ENCODE measurements around the gene CCDC126. TPM values are rescaled to one million over a fixed set of nuclear protein-coding genes. Genes with fewer than 3 reads are reported as not detected.

CCDC126 gene
- total and polyA plus RNA-seq, 2 donors (not counting 1 experiment from before 2014, with no cell fraction given), result 7.1 to 9.7 TPM

GRCh38 chr7:23628370-23628769 lies 31.2 kb downstream of the CCDC126 start:
- no peaks in the 10 kb centered on the region for H3K4me1 ChIP-seq (ENCODE audit: control insufficient read depth, extremely low read depth, insufficient read depth, low read length)
- TF ChIP-seq CTCF (conservative IDR thresholded peaks at IDR 0.05 in 1 of 2, IDR thresholded peaks at IDR 0.05 in 1 of 2; ENCODE audit: low read depth in 1 of 2, low read length in 2 of 2), result no peak
- TF ChIP-seq EZH2 (IDR thresholded peaks at IDR 0.05; ENCODE audit: low read length, missing control alignments), result no peak
- DNase-seq (ENCODE audit: low read depth in 2 of 2), result no peak
- no peak overlapping the region for H3K27ac ChIP-seq (ENCODE audit: insufficient read depth, low read length)
- no peaks in the 10 kb centered on the region for H3K36me3 ChIP-seq (ENCODE audit: control insufficient read depth, insufficient read depth, low read length)
- no peaks in the 10 kb centered on the region for H3K79me2 ChIP-seq (ENCODE audit: control insufficient read depth, insufficient read depth, low read length)
- no peaks in the 10 kb centered on the region for H3K27me3 ChIP-seq (ENCODE audit: control insufficient read depth, insufficient read depth, low read length)
- no peak overlapping the region for H3K9ac ChIP-seq (ENCODE audit: insufficient read depth, low read length)
- no peak overlapping the region for H3K4me2 ChIP-seq (ENCODE audit: extremely low read depth, insufficient read depth, low read length)
- H2AFZ ChIP-seq (ENCODE audit: low read length), result no peak overlapping the region
- H3K4me3 ChIP-seq (replicated peaks in 1 of 4; ENCODE audit: control extremely low read depth in 1 of 4, insufficient read depth in 1 of 4, low read depth in 3 of 4, low read length in 4 of 4), result no peak overlapping the region
- no peaks in the 10 kb centered on the region for H3K9me3 ChIP-seq (ENCODE audit: control insufficient read depth, insufficient read depth, low read depth, low read length)
- no peaks in the 10 kb centered on the region for H4K20me1 ChIP-seq (ENCODE audit: control insufficient read depth, extremely low read depth, insufficient read depth, low read length)

- no peaks in the 10 kb centered on the region for H4K20me1 ChIP-seq (ENCODE audit: control insufficient read depth, extremely low read depth, insufficient read depth, low read length)
- H3K4me3 ChIP-seq (replicated peaks in 1 of 4; ENCODE audit: control extremely low read depth in 1 of 4, insufficient read depth in 1 of 4, low read depth in 3 of 4, low read length in 4 of 4), result no peak overlapping the region
- no peaks in the 10 kb centered on the region for H3K79me2 ChIP-seq (ENCODE audit: control insufficient read depth, insufficient read depth, low read length)
- no peak for DNase-seq (ENCODE audit: low read depth in 2 of 2)
- no peak overlapping the region for H3K27ac ChIP-seq (ENCODE audit: insufficient read depth, low read length)
- H3K9me3 ChIP-seq (ENCODE audit: control insufficient read depth, insufficient read depth, low read depth, low read length), result no peaks in the 10 kb centered on the region
- H3K27me3 ChIP-seq (ENCODE audit: control insufficient read depth, insufficient read depth, low read length), result no peaks in the 10 kb centered on the region
- TF ChIP-seq EZH2 (IDR thresholded peaks at IDR 0.05; ENCODE audit: low read length, missing control alignments), result no peak
- TF ChIP-seq CTCF (conservative IDR thresholded peaks at IDR 0.05 in 1 of 2, IDR thresholded peaks at IDR 0.05 in 1 of 2; ENCODE audit: low read depth in 1 of 2, low read length in 2 of 2), result no peak
- H3K4me1 ChIP-seq (ENCODE audit: control insufficient read depth, extremely low read depth, insufficient read depth, low read length), result no peaks in the 10 kb centered on the region
- no peak overlapping the region for H3K4me2 ChIP-seq (ENCODE audit: extremely low read depth, insufficient read depth, low read length)
- H3K36me3 ChIP-seq (ENCODE audit: control insufficient read depth, insufficient read depth, low read length), result no peaks in the 10 kb centered on the region
- no peak overlapping the region for H3K9ac ChIP-seq (ENCODE audit: insufficient read depth, low read length)
- H2AFZ ChIP-seq (ENCODE audit: low read length), result no peak overlapping the region
Observed at GRCh38 chr7:23633417-23633816, 36.2 kb downstream of the CCDC126 start.

- no peak overlapping the region for H3K4me2 ChIP-seq (ENCODE audit: extremely low read depth, insufficient read depth, low read length)
- no peak overlapping the region for H2AFZ ChIP-seq (ENCODE audit: low read length)
- no peaks in the 10 kb centered on the region for H4K20me1 ChIP-seq (ENCODE audit: control insufficient read depth, extremely low read depth, insufficient read depth, low read length)
- TF ChIP-seq EZH2 (IDR thresholded peaks at IDR 0.05; ENCODE audit: low read length, missing control alignments) (no peak), CTCF (conservative IDR thresholded peaks at IDR 0.05 in 1 of 2, IDR thresholded peaks at IDR 0.05 in 1 of 2; ENCODE audit: low read depth in 1 of 2, low read length in 2 of 2) (no peak)
- no peaks in the 10 kb centered on the region for H3K27me3 ChIP-seq (ENCODE audit: control insufficient read depth, insufficient read depth, low read length)
- no peaks in the 10 kb centered on the region for H3K79me2 ChIP-seq (ENCODE audit: control insufficient read depth, insufficient read depth, low read length)
- H3K9ac ChIP-seq (ENCODE audit: insufficient read depth, low read length), result no peak overlapping the region
- H3K9me3 ChIP-seq (ENCODE audit: control insufficient read depth, insufficient read depth, low read depth, low read length), result no peaks in the 10 kb centered on the region
- H3K4me3 ChIP-seq (replicated peaks in 1 of 4; ENCODE audit: control extremely low read depth in 1 of 4, insufficient read depth in 1 of 4, low read depth in 3 of 4, low read length in 4 of 4), result no peak overlapping the region
- H3K27ac ChIP-seq (ENCODE audit: insufficient read depth, low read length), result no peak overlapping the region
- H3K36me3 ChIP-seq (ENCODE audit: control insufficient read depth, insufficient read depth, low read length), result no peaks in the 10 kb centered on the region
- DNase-seq (ENCODE audit: low read depth in 2 of 2), result no peak
- no peaks in the 10 kb centered on the region for H3K4me1 ChIP-seq (ENCODE audit: control insufficient read depth, extremely low read depth, insufficient read depth, low read length)
Observed at GRCh38 chr7:23645822-23646221, 48.6 kb downstream of the CCDC126 start.
